Measurements from ENCODE around the gene DNAL4. TPM values are rescaled to one million over a fixed set of nuclear protein-coding genes. Genes with fewer than 3 reads are reported as not detected.

The DNAL4 gene
- total and polyA plus RNA-seq, 10 of the 15 experiments (the other 5 are each of a cell fraction or from before 2014, with no cell fraction given), result 0.35 to 8.5 (median 6.3) TPM; not detected in 1

DNA sequence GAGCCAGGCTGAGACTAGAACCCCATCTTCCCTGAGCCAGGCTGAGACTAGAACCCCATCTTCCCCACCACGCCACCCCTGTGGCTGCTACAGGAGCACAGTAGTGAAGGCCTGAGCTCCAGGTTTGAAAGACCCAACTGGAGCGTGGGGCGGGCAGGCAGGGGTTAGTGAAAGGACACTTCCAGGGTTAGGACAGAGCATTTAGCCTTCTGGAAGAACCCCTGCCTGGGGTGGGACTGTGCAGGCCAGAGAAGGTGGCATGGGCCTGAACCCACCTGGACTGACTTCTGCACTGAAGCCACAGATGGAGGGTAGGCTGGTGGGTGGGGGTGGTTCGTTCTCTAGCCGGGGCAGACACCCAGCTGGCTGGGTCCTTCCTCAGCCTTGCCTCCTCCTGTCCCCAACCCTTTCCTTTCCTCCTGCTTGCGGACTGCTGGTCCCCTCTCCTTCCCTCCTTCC is 62.2 kb downstream of the DNAL4 start (continued):
- TF ChIP-seq, protein P1, sequence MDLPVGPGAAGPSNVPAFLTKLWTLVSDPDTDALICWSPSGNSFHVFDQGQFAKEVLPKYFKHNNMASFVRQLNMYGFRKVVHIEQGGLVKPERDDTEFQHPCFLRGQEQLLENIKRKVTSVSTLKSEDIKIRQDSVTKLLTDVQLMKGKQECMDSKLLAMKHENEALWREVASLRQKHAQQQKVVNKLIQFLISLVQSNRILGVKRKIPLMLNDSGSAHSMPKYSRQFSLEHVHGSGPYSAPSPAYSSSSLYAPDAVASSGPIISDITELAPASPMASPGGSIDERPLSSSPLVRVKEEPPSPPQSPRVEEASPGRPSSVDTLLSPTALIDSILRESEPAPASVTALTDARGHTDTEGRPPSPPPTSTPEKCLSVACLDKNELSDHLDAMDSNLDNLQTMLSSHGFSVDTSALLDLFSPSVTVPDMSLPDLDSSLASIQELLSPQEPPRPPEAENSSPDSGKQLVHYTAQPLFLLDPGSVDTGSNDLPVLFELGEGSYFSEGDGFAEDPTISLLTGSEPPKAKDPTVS (IDR thresholded peaks at IDR 0.05; ENCODE audit: low read depth, low read length), result no peak
- TF ChIP-seq, protein P2, sequence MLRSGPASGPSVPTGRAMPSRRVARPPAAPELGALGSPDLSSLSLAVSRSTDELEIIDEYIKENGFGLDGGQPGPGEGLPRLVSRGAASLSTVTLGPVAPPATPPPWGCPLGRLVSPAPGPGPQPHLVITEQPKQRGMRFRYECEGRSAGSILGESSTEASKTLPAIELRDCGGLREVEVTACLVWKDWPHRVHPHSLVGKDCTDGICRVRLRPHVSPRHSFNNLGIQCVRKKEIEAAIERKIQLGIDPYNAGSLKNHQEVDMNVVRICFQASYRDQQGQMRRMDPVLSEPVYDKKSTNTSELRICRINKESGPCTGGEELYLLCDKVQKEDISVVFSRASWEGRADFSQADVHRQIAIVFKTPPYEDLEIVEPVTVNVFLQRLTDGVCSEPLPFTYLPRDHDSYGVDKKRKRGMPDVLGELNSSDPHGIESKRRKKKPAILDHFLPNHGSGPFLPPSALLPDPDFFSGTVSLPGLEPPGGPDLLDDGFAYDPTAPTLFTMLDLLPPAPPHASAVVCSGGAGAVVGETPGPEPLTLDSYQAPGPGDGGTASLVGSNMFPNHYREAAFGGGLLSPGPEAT (IDR thresholded peaks at IDR 0.05; ENCODE audit: low read depth), result no peak
- 0 out of 2 replicates have a peak, but pooled peaks have one; percentile 58 for TF ChIP-seq POLR2AphosphoS2 (IDR thresholded peaks at IDR 0.05; ENCODE audit: low read depth, low read length)
- no peak for TF ChIP-seq MEF2B (IDR thresholded peaks at IDR 0.05; ENCODE audit: partially characterized antibody, poor library complexity, severe bottlenecking)
- no peak for TF ChIP-seq NFYA (IDR thresholded peaks at IDR 0.05; ENCODE audit: borderline replicate concordance, low read depth, low read length)
- TF ChIP-seq NR2C1 (IDR thresholded peaks at IDR 0.05), result no peak
- no peak for TF ChIP-seq STAT1 (conservative IDR thresholded peaks at IDR 0.05)
- TF ChIP-seq ZNF622 (IDR thresholded peaks at IDR 0.05), result no peak

DNA sequence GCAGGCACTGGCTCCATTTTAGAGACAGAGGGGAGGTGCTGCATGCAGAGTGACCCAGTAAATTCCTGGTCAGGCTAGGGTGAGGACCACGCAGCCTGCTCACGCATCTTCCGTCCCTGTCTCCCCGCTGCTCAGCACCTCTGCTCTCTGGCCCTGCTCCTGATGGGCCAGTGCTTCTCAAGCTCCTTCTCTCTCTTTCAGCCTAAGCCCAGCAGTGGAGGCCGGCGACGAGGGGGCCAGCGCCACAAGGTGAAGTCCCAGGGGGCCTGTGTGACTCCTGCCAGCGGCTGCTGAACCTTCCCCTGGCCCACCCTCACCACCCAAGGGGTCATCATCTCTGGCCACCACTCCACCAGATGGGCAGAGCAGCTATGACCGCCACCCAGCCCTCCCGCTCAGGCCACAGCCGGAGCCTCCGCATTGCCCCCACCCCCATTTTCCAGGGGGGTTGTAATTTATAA is 63.5 kb downstream of the DNAL4 start:
- ChIA-PET CTCF (interaction anchor here (0.8 kb wide), 1 partner anchor 17 kb away, joined by 4 read pairs; no protein-coding TSS in a partner anchor), RAD21 (ENCODE audit: unreplicated experiment) (no interaction called here), POLR2A (no interaction called here), SMC1A (ENCODE audit: uncharacterized antibody, unreplicated experiment) (no interaction called here)
- no peaks in the 10 kb centered on the region for H3K27me3 ChIP-seq (replicated peaks in 1 of 2; ENCODE audit: control insufficient read depth in 2 of 2, insufficient read depth in 2 of 2, low read length in 1 of 2)
- no peak overlapping the region for H3K9ac ChIP-seq (ENCODE audit: control insufficient read depth, insufficient read depth, low read length)
- WGBS (ENCODE audit: insufficient coverage, insufficient replicate concordance, low lambda C conversion rate, missing lambda C conversion rate), result 95% methylated on average over 13 of the region's 13 CpGs
- H3K9me3 ChIP-seq (replicated peaks; ENCODE audit: control insufficient read depth, insufficient read depth, low read length), result no peaks in the 10 kb centered on the region
- intact Hi-C loops (cut with micrococcal nuclease; ENCODE audit: unreplicated experiment) (no loop called here), in situ Hi-C loops (cut with MboI) (no loop called here)
- BruUV-seq (replicated peaks), result no TSS peak
- H3K36me3 ChIP-seq (ENCODE audit: control insufficient read depth in 2 of 2, insufficient read depth in 2 of 2, low read length in 1 of 2), result peaks cover 32 to 69% of the 10 kb centered on the region in 2 experiments
- no peak for DNase-seq (ENCODE audit: low read depth, low spot score)
- H3K4me3 ChIP-seq, result no peak overlapping the region
- no peak overlapping the region for H3K4me2 ChIP-seq (ENCODE audit: control insufficient read depth, insufficient read depth)
- no peak for FAIRE-seq
- TF ChIP-seq SREBF2 (IDR thresholded peaks at IDR 0.05; ENCODE audit: low read length) (no peak), POLR2A (IDR thresholded peaks at IDR 0.05; ENCODE audit: low read depth, low read length) (peak; percentile 59), POU2F2 (IDR thresholded peaks at IDR 0.05; ENCODE audit: borderline replicate concordance, low read depth, low read length) (no peak)
- ATAC-seq, result no peak
- peaks cover 2% of the 10 kb centered on the region; the same call in 1 of the 2 replicates for H4K20me1 ChIP-seq (ENCODE audit: control insufficient read depth, insufficient read depth)
- H3K27ac ChIP-seq (ENCODE audit: control insufficient read depth, insufficient read depth), result no peak overlapping the region
- no peaks in the 10 kb centered on the region for H3K79me2 ChIP-seq (ENCODE audit: control insufficient read depth, insufficient read depth, low read length)
- no peaks in the 10 kb centered on the region for H3K4me1 ChIP-seq (ENCODE audit: control insufficient read depth, insufficient read depth, low read length)
- no peak overlapping the region for H2AFZ ChIP-seq (ENCODE audit: control insufficient read depth, low read depth, low read length)
